Measurements from ENCODE around the gene TP63. TPM values are rescaled to one million over a fixed set of nuclear protein-coding genes. Genes with fewer than 3 reads are reported as not detected.
"Not testable (repeated sequence)": the region's sequence is repeated elsewhere in the genome, so short reads cannot be mapped to it uniquely, and the experiment has no call there.

TP63 gene
- total and polyA plus RNA-seq, 5 experiments from 2014 or later: not detected

DNA sequence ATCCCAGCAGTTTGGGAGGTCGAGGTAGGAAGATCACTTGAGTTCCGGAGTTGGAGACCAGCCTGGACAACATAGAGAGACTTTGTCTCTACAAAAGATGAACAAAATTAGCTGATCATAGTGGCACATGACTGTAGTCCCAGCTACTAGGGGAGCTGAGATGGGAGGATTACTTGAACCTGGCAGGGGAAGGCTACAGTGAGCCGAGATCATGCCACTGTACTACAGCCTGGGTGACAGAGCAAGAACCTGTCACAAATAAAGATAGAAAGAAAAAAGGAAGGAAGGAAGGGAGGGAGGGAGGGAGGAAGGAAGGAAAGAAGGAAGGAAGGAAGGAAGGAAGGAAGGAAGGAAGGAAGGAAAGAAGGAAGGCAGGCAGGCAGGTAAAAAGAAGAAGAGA lies 41.2 kb downstream of the TP63 start:
- POLR2A ChIA-PET, H3K36me3 Mint-ChIP-seq, H3K27me3 Mint-ChIP-seq, H3K4me3 Mint-ChIP-seq, H3K9me3 Mint-ChIP-seq, DNase-seq, H3K4me1 Mint-ChIP-seq, ATAC-seq: not testable (repeated sequence)
- H3K27ac Mint-ChIP-seq: peak overlapping the region in 1 of 10 donors; percentile 38

DNA sequence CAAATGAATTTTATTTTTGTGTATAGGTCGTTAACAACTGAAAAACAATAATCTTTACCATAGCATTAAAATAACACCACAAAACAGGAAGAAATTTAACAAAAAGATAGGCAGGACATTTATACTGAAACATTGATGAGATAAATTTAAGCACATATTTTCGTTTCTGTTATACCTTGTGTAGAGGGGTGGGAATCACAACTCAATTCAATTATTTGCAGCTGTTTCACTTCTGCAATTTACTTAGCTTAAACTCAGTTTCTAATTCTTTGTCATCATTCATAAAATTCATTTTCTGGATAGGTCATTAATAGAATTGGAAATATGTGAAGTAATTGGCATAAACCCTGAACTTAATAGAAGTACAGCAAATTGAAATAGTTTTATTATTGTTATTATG lies 42.3 kb downstream of the TP63 start:
- Mint-ChIP-seq H3K36me3 (peaks cover 0 to 11% (median 2%) of the 10 kb centered on the region in 3 donors), H3K9me3 (peaks cover 2 to 15% (median 8%) of the 10 kb centered on the region in 9 donors), H3K4me3 (no peak overlapping the region), H3K27ac (no peak overlapping the region), H3K4me1 (peaks cover 0 to 5% (median 3%) of the 10 kb centered on the region in 4 donors), H3K27me3 (no peaks in the 10 kb centered on the region)
- ATAC-seq: no peak
- POLR2A ChIA-PET: no interaction called here
- no peak for DNase-seq

DNA sequence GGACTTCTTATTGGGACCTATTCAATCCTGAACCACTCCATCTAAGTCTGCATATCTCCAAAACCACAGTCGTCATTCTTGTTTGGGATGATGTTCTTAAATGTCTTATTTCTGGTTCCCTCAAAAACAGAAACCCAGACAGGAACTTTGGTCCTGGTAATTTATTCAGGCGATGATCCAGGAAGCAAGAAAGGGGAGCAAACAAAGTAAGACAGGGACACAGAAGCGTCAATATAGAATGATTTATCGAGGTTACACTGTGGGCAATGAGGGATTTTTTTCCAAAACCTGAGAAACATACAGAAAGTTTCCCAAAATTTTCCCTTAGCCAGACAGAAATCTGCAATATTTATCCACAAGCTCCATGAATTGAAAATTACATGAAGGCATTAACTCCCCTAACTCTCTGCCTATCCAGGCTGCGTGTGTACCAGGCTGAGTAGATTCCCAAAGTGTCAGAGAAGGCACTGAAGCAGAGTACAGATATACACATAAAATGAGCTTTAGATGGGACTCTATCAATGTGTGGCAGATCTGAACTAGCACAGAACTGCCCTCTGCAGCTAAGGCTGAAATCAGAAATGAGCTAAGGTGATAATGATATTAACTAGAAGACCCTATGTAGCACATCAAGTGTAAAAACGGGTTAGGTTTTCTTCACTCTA lies 43.2 kb downstream of the TP63 start:
- Mint-ChIP-seq H3K27ac (no peak overlapping the region), H3K9me3 (peaks cover 2 to 20% (median 12%) of the 10 kb centered on the region in 9 donors), H3K4me1 (peaks cover 0 to 5% (median 3%) of the 10 kb centered on the region in 4 donors), H3K36me3 (peaks cover 0 to 16% (median 8%) of the 10 kb centered on the region in 3 donors), H3K4me3 (no peak overlapping the region), H3K27me3 (no peaks in the 10 kb centered on the region)
- POLR2A ChIA-PET: no interaction called here
- DNase-seq (no peak), ATAC-seq (no peak)

DNA sequence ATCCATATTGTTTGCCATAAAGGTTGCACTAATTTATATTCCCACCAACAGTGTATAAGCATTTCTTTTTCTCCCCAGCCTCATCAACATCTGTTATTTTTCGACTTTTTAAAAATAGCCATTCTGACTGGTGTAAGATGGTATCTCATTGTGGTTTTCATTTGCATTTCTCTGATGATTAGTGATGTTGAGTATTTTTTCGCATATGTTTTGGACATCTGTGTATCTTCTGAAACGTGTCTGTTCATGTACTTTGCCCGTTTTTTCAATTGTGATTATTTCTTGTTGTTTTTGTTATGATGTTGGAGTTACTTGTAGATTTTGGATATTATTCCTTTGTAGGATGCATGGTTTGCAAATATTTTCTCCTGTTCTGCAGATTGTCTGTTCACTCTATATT lies 46.5 kb downstream of the TP63 start:
- H3K36me3 Mint-ChIP-seq: peaks cover 0 to 16% (median 9%) of the 10 kb centered on the region in 3 donors
- H3K4me3 Mint-ChIP-seq: no peak overlapping the region
- ATAC-seq (no peak), DNase-seq (no peak)
- POLR2A ChIA-PET: no interaction called here
- peaks cover 0 to 16% (median 8%) of the 10 kb centered on the region in 9 donors for H3K9me3 Mint-ChIP-seq
- H3K4me1 Mint-ChIP-seq: no peaks in the 10 kb centered on the region
- peak overlapping the region in 1 of 10 donors; percentile 9 for H3K27ac Mint-ChIP-seq
- H3K27me3 Mint-ChIP-seq: peaks cover 0 to 4% (median 0%) of the 10 kb centered on the region in 5 donors

DNA sequence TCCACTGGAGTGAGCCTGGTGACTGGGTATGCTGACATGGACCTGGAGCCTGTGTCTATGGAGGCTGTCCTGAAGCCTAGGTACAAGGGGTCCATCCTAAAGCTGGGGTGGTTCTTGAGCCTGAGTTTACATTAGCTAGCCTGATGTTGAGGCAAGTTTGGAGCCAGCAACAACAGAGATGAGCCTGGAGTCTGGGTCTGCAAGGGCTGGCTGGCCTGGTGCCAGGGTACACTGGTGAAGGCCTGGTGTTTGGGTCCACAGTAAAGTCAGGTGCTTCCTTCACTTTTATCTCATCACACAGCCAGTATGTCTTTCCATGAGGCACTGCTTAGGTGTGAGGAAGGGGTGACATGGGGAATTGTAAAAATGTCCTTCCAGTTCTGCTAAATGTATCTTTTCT lies 49.5 kb downstream of the TP63 start:
- Mint-ChIP-seq H3K27me3 (peaks cover 0 to 4% (median 0%) of the 10 kb centered on the region in 5 donors), H3K9me3 (peaks cover 0 to 16% (median 8%) of the 10 kb centered on the region in 9 donors), H3K4me3 (no peak overlapping the region), H3K27ac (no peak overlapping the region), H3K4me1 (peaks cover 0 to 6% (median 2%) of the 10 kb centered on the region in 4 donors), H3K36me3 (peaks cover 0 to 16% (median 9%) of the 10 kb centered on the region in 3 donors)
- POLR2A ChIA-PET: no interaction called here
- ATAC-seq: no peak
- DNase-seq: no peak

DNA sequence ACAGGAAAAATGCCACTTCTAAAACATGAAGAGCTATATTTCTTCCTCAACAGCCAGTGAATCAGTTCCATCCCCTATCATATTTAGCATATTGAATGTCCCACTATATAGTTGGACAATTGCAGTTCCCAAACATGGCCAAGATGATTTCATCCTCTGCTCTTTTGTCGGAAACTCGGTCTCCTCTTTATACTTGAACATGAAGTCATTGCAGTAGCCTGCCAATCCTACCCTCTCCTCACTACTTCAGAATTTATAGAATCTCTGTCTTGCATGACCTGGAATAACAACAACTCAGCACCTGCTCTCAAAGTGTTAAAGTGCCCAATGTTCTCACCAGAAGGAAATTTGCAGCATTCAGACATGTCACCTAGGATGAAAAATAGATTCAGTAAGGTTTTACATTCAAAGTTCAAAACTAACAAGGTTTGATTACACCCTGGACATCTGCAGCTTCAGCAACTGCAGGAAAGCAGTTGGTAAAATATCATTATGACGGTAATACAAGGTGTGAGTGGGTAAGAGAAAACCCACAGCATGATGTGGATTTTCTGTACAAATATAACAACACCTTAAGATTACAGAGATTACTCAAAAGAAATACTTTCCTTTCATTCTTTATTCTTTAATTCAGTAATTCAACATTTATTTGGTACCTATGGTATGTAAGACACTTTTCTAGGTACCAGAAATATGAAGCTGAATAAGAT lies 52.5 kb downstream of the TP63 start:
- DNase-seq (no peak), ATAC-seq (no peak)
- Mint-ChIP-seq H3K9me3 (peaks cover 0 to 6% (median 2%) of the 10 kb centered on the region in 9 donors), H3K36me3 (peaks cover 0 to 9% (median 5%) of the 10 kb centered on the region in 3 donors), H3K27me3 (peaks cover 0 to 4% (median 0%) of the 10 kb centered on the region in 5 donors), H3K27ac (no peak overlapping the region), H3K4me1 (peaks cover 0 to 6% (median 5%) of the 10 kb centered on the region in 4 donors), H3K4me3 (no peak overlapping the region)
- POLR2A ChIA-PET: no interaction called here

DNA sequence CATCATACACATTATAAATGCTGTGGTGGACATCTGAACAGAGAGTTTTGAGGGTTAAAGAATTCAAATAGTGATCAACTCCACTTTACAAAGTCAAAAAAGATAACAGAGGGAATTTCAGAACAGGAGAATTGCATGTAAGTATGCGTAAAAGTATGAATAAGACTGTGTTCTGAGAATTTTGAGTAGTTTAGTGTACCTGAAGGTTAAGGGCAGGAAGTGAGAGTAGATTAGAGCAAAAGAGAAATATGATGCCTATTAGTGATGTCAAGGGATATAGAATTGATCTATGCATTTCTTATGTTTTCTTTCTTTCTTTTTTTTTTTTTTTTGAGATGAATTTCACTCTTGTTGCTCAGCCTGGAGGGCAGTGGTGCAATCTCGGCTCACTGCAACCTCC lies 53.1 kb downstream of the TP63 start:
- ATAC-seq: no peak

DNA sequence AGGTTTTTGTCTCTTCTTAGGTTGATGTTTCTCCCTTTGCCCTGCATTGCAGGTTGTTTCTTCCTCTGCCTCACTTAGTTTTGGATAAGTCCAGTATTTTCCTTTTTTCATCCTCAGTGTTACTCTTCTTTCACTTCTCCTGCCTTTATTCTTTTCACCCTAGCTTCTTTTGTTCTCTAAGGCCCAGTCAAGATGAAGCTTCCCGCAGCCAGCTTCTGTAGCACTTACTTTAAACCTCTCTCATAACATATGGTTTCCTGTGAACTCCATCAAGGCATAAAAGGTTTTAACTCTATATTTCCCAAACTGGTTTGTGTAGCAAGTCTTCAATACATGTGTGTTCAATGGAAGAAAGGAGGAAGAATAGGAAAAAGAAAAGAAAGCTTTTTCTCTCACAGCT lies 54.1 kb downstream of the TP63 start:
- POLR2A ChIA-PET: no interaction called here
- Mint-ChIP-seq H3K4me3 (no peak overlapping the region), H3K4me1 (peaks cover 0 to 8% (median 5%) of the 10 kb centered on the region in 4 donors), H3K27ac (no peak overlapping the region), H3K36me3 (no peaks in the 10 kb centered on the region), H3K9me3 (peaks cover 0 to 3% (median 0%) of the 10 kb centered on the region in 9 donors), H3K27me3 (peaks cover 0 to 4% (median 0%) of the 10 kb centered on the region in 5 donors)
- ATAC-seq (no peak), DNase-seq (no peak)

More for the DNA sequence above, 53.1 kb downstream of the TP63 start:
- POLR2A ChIA-PET: no interaction called here
- DNase-seq: no peak
- Mint-ChIP-seq H3K27ac (no peak overlapping the region), H3K9me3 (peaks cover 0 to 3% (median 0%) of the 10 kb centered on the region in 9 donors), H3K27me3 (peaks cover 0 to 4% (median 0%) of the 10 kb centered on the region in 5 donors), H3K4me3 (no peak overlapping the region), H3K4me1 (peaks cover 0 to 8% (median 5%) of the 10 kb centered on the region in 4 donors), H3K36me3 (peaks cover 0 to 5% (median 2%) of the 10 kb centered on the region in 3 donors)

DNA sequence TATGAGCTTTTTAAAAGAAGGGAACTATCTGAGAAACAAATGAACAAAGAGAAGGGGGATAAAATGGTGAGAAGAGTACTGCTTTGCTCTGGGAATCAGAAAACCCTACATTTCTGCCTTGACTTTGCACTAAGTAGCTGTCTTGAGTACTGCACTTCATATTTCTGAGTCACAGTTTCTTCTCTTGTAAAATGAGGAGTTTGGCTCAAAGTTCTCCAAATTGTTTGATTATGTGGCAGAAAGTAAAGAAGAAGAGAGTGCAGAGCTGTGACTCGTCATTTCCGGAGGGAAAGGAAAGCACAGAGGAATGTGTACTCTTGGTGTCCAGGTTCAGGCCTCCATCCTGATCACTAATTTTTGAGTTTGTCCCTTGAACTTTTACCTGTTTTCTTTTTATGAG lies 54.7 kb downstream of the TP63 start:
- Mint-ChIP-seq H3K4me1 (peaks cover 0 to 8% (median 5%) of the 10 kb centered on the region in 4 donors), H3K27ac (no peak overlapping the region), H3K9me3 (peaks cover 0 to 3% (median 0%) of the 10 kb centered on the region in 9 donors), H3K36me3 (no peaks in the 10 kb centered on the region), H3K27me3 (peaks cover 0 to 4% (median 0%) of the 10 kb centered on the region in 5 donors), H3K4me3 (no peak overlapping the region)
- no peak for DNase-seq
- ATAC-seq: no peak
- POLR2A ChIA-PET: no interaction called here

DNA sequence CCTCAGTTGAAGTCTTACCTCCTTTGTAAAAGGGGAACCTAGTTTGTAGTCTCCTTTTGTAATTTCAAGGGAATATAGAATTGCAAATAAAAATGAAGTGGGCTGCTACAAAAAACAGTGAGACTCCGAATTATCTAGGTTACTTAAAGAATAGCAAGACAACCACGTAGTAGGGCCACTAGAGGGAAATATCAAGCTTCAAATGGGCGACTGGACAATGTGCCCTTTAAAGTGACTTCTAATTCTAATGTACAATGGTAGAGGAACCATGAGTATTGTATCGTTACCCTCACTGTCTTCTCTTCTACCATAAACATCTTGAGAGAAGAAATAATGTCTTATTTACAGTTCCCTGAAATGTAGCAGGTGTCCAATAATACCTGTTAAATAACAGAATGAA lies 56.3 kb downstream of the TP63 start:
- Mint-ChIP-seq H3K9me3 (no peaks in the 10 kb centered on the region), H3K27ac (no peak overlapping the region), H3K4me3 (no peak overlapping the region), H3K36me3 (no peaks in the 10 kb centered on the region), H3K27me3 (peaks cover 0 to 2% (median 0%) of the 10 kb centered on the region in 5 donors), H3K4me1 (peaks cover 0 to 8% (median 5%) of the 10 kb centered on the region in 4 donors)
- POLR2A ChIA-PET: no interaction called here
- DNase-seq (no peak), ATAC-seq (no peak)

DNA sequence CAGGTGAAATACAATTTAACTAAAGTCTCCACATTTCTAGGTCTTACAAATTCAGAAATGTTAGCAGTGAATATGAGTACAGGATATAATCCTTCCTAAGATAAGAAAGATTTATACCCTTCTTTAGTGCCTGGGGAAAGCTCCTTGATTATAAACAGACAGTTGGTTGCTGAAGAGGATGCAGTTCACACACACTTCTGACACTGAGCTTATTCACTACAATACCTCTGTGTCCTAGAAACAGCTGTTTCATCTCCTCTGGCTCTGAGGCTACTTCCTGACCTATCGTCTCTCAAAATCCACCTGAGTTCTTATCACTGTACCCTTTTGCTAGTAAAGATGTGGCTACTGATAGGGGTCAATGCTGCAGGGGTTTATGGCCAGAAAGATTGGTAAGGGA lies 57.1 kb downstream of the TP63 start:
- ATAC-seq: no peak
- DNase-seq: no peak
- H3K27ac Mint-ChIP-seq: no peak overlapping the region
- POLR2A ChIA-PET: no interaction called here
- H3K4me3 Mint-ChIP-seq: no peak overlapping the region
- peaks cover 0 to 2% (median 0%) of the 10 kb centered on the region in 5 donors for H3K27me3 Mint-ChIP-seq
- H3K36me3 Mint-ChIP-seq: no peaks in the 10 kb centered on the region
- H3K9me3 Mint-ChIP-seq: no peaks in the 10 kb centered on the region
- peaks cover 0 to 8% (median 5%) of the 10 kb centered on the region in 4 donors for H3K4me1 Mint-ChIP-seq

DNA sequence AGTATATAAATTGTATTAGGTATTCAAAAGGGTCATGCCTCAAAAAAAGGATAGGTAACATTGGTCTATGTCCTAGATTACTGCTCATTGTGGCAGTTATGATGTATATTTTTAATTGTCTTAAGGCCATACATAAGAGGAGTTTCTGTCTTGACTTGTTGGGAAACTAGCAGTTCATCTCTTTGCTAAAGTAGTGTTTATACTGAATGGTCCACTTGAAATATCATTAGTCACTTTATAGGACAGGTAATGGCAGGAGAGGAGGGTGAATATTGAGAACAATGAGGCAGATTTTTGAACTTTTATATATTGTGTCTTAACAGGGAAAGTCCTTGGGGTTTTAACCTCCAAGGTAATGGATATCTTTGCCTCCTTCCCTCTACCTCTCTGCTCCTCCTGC lies 58.4 kb downstream of the TP63 start:
- ATAC-seq: no peak
- no peak for DNase-seq
- H3K27ac Mint-ChIP-seq: no peak overlapping the region
- POLR2A ChIA-PET: no interaction called here
- H3K9me3 Mint-ChIP-seq: no peaks in the 10 kb centered on the region
- H3K4me3 Mint-ChIP-seq: no peak overlapping the region
- H3K36me3 Mint-ChIP-seq: no peaks in the 10 kb centered on the region
- peaks cover 0 to 2% (median 0%) of the 10 kb centered on the region in 5 donors for H3K27me3 Mint-ChIP-seq
- H3K4me1 Mint-ChIP-seq: peaks cover 0 to 8% (median 4%) of the 10 kb centered on the region in 4 donors

DNA sequence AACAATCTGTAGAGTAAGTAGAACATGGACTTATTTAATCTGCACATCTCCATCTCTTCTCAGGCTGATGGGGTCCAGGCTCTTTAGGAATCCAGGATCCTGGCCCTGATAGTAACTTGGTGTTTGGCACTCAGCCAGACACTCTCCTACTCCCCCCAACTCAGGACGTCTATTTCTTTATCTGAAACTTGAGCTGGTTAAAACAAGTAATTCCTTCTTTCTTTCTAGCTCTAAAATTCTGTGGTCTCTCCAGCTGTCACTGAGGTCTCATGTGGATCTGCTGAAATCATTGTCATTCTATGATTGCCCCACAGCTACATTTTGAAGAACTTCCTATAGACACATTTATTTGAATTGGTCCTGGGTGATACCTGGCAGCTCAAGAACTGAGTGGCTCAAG lies 59.0 kb downstream of the TP63 start:
- H3K9me3 Mint-ChIP-seq: no peaks in the 10 kb centered on the region
- H3K27ac Mint-ChIP-seq: no peak overlapping the region
- POLR2A ChIA-PET: no interaction called here

More for the DNA sequence above, 59.0 kb downstream of the TP63 start:
- no peak for ATAC-seq
- Mint-ChIP-seq H3K27me3 (peaks cover 0 to 2% (median 0%) of the 10 kb centered on the region in 5 donors), H3K4me1 (peaks cover 0 to 8% (median 2%) of the 10 kb centered on the region in 4 donors), H3K36me3 (no peaks in the 10 kb centered on the region), H3K4me3 (no peak overlapping the region)
- no peak for DNase-seq

Data from naive thymus-derived CD8-positive, alpha-beta T cell (primary cell).